22Rv1 (cell line): ENCODE data around the gene HMGCR.

Experiments used
- CTCF ChIP-seq: fragments of 450-650 bp; IDR thresholded peaks from 2 replicates; pipeline ENCODE4 v1.5.1; 2017; ENCODE audit warnings: mild to moderate bottlenecking
- ZFX ChIP-seq: fragments of 450-650 bp; IDR thresholded peaks from 2 replicates; pipeline ENCODE4 v1.6.1; 2017; ENCODE audit warnings: antibody characterized with exemption, borderline replicate concordance

GRCh38 chr5:75366787-75367186 lies 29.8 kb downstream of the HMGCR start:
- TF ChIP-seq CTCF: no peak
- no peak for TF ChIP-seq ZFX
